GM23338 (cell line): ENCODE measurements around the gene CLPSL2. TPM values are rescaled to one million over a fixed set of nuclear protein-coding genes. Genes with fewer than 3 reads are reported as not detected.

Experiments
- ATAC-seq: fragments of 200-7000 bp; cut with Tn5 transposase; 3 replicates; pipeline ENCODE4 v1.9.1; 2020
- DNase-seq: peaks from one replicate; pipeline ENCODE4 v3.0.0-alpha.2; 2015; ENCODE audit warnings: low spot score
- H2AFZ ChIP-seq: fragments of 200-600 bp; sonication (generic); 2 replicates; pipeline ENCODE4 v1.8.0; 2016; ENCODE audit warnings: antibody characterized with exemption, mild to moderate bottlenecking, moderate library complexity
- H3F3A ChIP-seq: fragments of 200-600 bp; sonication (generic); replicated peaks from 2 replicates; pipeline ENCODE4 v1.8.0; 2017; ENCODE audit warnings: antibody characterized with exemption, mixed run types, low read depth
- H3K27ac ChIP-seq: fragments of 200-600 bp; sonication (generic); 2 replicates; pipeline ENCODE4 v1.6.1; 2016; ENCODE audit warnings: low read depth
- H3K27me3 ChIP-seq: fragments of 200-600 bp; sonication (generic); 2 replicates; pipeline ENCODE4 v1.8.0; 2016; ENCODE audit warnings: mild to moderate bottlenecking, mixed run types, moderate library complexity; ENCODE audit not compliant: insufficient read depth
- H3K36me3 ChIP-seq: fragments of 200-600 bp; sonication (generic); 2 replicates; pipeline ENCODE4 v1.8.0; 2016; ENCODE audit warnings: mild to moderate bottlenecking; ENCODE audit not compliant: insufficient read depth
- H3K4me1 ChIP-seq: fragments of 200-600 bp; sonication (generic); 2 replicates; pipeline ENCODE4 v1.8.0; 2016; ENCODE audit warnings: mild to moderate bottlenecking, moderate library complexity; ENCODE audit not compliant: insufficient read depth
- H3K4me2 ChIP-seq: fragments of 200-600 bp; sonication (generic); 2 replicates; pipeline ENCODE4 v1.7.1; 2017; ENCODE audit warnings: mixed run types
- H3K4me3 ChIP-seq: fragments of 200-600 bp; sonication (generic); 2 replicates; pipeline ENCODE4 v1.6.1; 2016; ENCODE audit warnings: mixed run types
- H3K79me2 ChIP-seq: fragments of 200-600 bp; sonication (generic); replicated peaks from 2 replicates; pipeline ENCODE4 v1.8.0; 2017; ENCODE audit warnings: mild to moderate bottlenecking; ENCODE audit not compliant: insufficient read depth
- H3K9me2 ChIP-seq: fragments of 200-600 bp; sonication (generic); 2 replicates; pipeline ENCODE4 v1.8.0; 2017; ENCODE audit not compliant: insufficient read depth
- H4K20me1 ChIP-seq: fragments of 200-600 bp; sonication (generic); replicated peaks from 2 replicates; pipeline ENCODE4 v1.8.0; 2017; ENCODE audit warnings: mild to moderate bottlenecking; ENCODE audit not compliant: insufficient read depth
- H3K27ac Mint-ChIP-seq: 2 replicates; pipeline ENCODE4 v1.8.0; 2020; ENCODE audit warnings: inconsistent platforms, mild to moderate bottlenecking, moderate library complexity, mixed read lengths
- H3K27me3 Mint-ChIP-seq: 3 replicates; pipeline ENCODE4 v1.8.0; 2022; ENCODE audit warnings: low read depth, mild to moderate bottlenecking, moderate library complexity, mixed read lengths, inconsistent platforms; ENCODE audit not compliant: insufficient read depth, poor library complexity
- H3K36me3 Mint-ChIP-seq: 3 replicates; pipeline ENCODE4 v1.8.0; 2021; ENCODE audit warnings: low read depth, mild to moderate bottlenecking, inconsistent platforms, moderate library complexity, mixed read lengths
- H3K4me1 Mint-ChIP-seq: 3 replicates; pipeline ENCODE4 v1.8.0; 2020; ENCODE audit warnings: mild to moderate bottlenecking, inconsistent platforms, mixed read lengths
- H3K4me3 Mint-ChIP-seq: 3 replicates; pipeline ENCODE4 v1.8.0; 2021; ENCODE audit warnings: moderate library complexity, mild to moderate bottlenecking, inconsistent platforms, mixed read lengths
- H3K9me3 Mint-ChIP-seq: 3 replicates; pipeline ENCODE4 v1.8.0; 2020; ENCODE audit warnings: moderate library complexity, mild to moderate bottlenecking, inconsistent platforms, mixed read lengths
- CREB1 ChIP-seq: fragments of 250-450 bp; sonication (Bioruptor Pico); IDR thresholded peaks from 2 replicates; pipeline ENCODE4 v1.5.0; 2020; ENCODE audit warnings: low read depth, mild to moderate bottlenecking, moderate library complexity
- EZH2 ChIP-seq: fragments of 200-600 bp; sonication (generic); IDR thresholded peaks from one replicate; pipeline ENCODE4 v1.8.0; 2017; ENCODE audit warnings: antibody characterized with exemption, mild to moderate bottlenecking, low read depth; ENCODE audit not compliant: unreplicated experiment
- EZH2phosphoT487 ChIP-seq: fragments of 200-600 bp; sonication (generic); IDR thresholded peaks from one replicate; pipeline ENCODE4 v1.8.1; 2018; ENCODE audit warnings: antibody characterized with exemption; ENCODE audit not compliant: unreplicated experiment
- JUNB ChIP-seq: IDR thresholded peaks from one replicate; pipeline ENCODE4 v1.6.1; 2016; ENCODE audit warnings: antibody characterized with exemption; ENCODE audit not compliant: unreplicated experiment
- NANOG ChIP-seq: IDR thresholded peaks from 2 replicates; pipeline ENCODE4 v1.6.1; 2016; ENCODE audit warnings: antibody characterized with exemption, borderline replicate concordance
- POLR2AphosphoS5 ChIP-seq: IDR thresholded peaks from 2 replicates; pipeline ENCODE4 v1.6.1; 2016; ENCODE audit warnings: antibody characterized with exemption, low read depth
- STAT1 ChIP-seq: IDR thresholded peaks from one replicate; pipeline ENCODE4 v1.6.1; 2016; ENCODE audit warnings: antibody characterized with exemption; ENCODE audit not compliant: unreplicated experiment
- ZNF331 ChIP-seq: fragments of 250-450 bp; sonication (Bioruptor Pico); IDR thresholded peaks from 2 replicates; pipeline ENCODE4 v1.5.0; 2020; ENCODE audit warnings: low read depth, mild to moderate bottlenecking, moderate library complexity
- polyA plus RNA-seq: library from polyadenylated mRNA; unstranded; fragments of >200 nt; fragmentation: Nextera tagmentation; extraction: Ambion mirVana; gene quantifications from 2 replicates; pipeline ENCODE4 v1.2.1, GENCODE V29; 2016
- total RNA-seq: library from RNA; depleted of rRNA; stranded (reverse); fragments of >200 nt; shearing (Covaris generic); gene quantifications from 2 replicates; pipeline ENCODE4 v1.2.3, GENCODE V29; 2014
- TF ChIP-seq, protein P1 (sequence below): IDR thresholded peaks from 2 replicates; pipeline ENCODE4 v1.6.1; 2016; ENCODE audit warnings: antibody characterized with exemption
- TF ChIP-seq, protein P2 (sequence below): fragments of 250-450 bp; sonication (Bioruptor Pico); IDR thresholded peaks from 2 replicates; pipeline ENCODE4 v1.5.0; 2020; ENCODE audit warnings: mild to moderate bottlenecking, moderate library complexity

Gene CLPSL2
- total and polyA plus RNA-seq, 2 experiments from 2014 or later = 2.9 to 3.1 TPM

DNA sequence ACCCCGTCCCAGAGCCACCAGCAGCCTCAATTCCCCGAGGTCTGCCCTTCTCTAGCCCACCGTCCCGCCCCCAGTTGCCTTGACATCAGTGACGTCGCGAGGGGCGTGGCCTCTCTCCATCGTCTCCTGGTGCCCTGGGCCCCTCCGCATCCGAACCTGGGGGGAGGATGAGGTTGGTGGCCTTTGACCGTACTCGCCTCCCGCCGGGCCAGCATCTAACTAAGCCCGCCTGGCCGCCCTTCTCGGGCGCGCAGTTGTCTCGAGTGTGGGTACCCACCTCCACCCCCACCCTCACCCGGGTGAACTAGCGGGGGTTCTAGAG is 45.0 kb upstream of the CLPSL2 start:
- no peaks in the 10 kb centered on the region for H3K9me2 ChIP-seq
- peaks cover 10% of the 10 kb centered on the region for H3K27me3 ChIP-seq
- Mint-ChIP-seq H3K4me1 (peaks cover 47% of the 10 kb centered on the region), H3K9me3 (no peaks in the 10 kb centered on the region), H3K27ac (peak overlapping the region; percentile 83; the same call in 1 of the 2 replicates), H3K4me3 (peak overlapping the region; percentile 81), H3K36me3 (no peaks in the 10 kb centered on the region; the same call in 2 of the 3 replicates), H3K27me3 (peaks cover 26% of the 10 kb centered on the region)
- TF ChIP-seq ZNF331 (CRISPR knock-in tag) (no peak), CREB1 (CRISPR knock-in tag) (peak; percentile 89), POLR2AphosphoS5 (peak; percentile 83)
- peak overlapping the region; percentile 99 for H3K27ac ChIP-seq
- H4K20me1 ChIP-seq = no peaks in the 10 kb centered on the region
- peaks cover 30% of the 10 kb centered on the region for H3F3A ChIP-seq
- H2AFZ ChIP-seq = peak overlapping the region; percentile 72; the same call in 1 of the 2 replicates
- peaks cover 43% of the 10 kb centered on the region for H3K4me1 ChIP-seq
- ATAC-seq = peak; percentile 48
- DNase-seq = peak; percentile 98
- no peaks in the 10 kb centered on the region for H3K79me2 ChIP-seq
- H3K4me2 ChIP-seq = peak overlapping the region; percentile 89
- H3K4me3 ChIP-seq = peak overlapping the region; percentile 92
- no peaks in the 10 kb centered on the region; the same call in 1 of the 2 replicates for H3K36me3 ChIP-seq

DNA sequence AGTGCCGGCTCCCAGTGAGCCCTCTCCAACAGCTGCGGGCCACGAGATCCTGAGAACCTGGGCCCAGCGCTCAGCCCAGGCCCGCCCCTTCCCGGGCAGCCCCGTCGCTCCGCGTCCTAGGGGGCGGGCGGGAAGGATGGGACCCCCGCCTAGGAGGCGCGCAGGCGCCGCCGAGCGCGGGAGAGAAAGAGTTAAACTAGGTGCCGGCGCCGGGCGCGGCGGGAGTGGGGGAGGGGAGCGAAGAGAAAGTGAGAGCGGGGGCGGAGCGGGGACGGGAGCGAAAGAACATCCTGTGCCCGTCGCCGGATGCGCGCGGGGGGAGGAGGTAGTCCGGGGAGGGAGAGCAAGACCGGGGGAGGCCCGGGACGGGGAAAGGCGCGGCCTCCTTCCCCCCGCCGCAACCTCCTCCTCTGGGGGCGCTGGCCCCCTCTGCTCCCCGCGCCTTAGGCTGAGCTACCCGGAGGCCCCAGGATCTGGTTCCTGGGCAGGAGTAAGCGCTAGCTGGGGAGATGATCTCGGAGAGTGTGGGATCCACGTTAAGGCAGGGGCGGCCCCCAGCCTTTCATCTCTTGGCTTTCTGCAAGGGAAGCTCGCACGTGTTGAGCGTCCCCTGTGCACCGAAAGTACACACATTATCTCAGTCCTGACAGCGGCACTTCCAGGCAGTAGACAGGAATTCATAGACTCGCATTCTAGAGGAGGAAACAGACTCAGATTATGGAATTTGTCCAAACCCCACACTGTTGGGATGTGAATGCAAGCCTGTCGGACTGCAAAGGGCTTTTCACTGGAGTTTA is 44.5 kb upstream of the CLPSL2 start:
- ATAC-seq (peak; percentile 36), DNase-seq (peak; percentile 97)
- peaks cover 21% of the 10 kb centered on the region for H3K27me3 Mint-ChIP-seq
- H3K4me2 ChIP-seq = peak overlapping the region; percentile 89
- peaks cover 41% of the 10 kb centered on the region for H3K4me1 Mint-ChIP-seq
- peaks cover 4% of the 10 kb centered on the region for H3K27me3 ChIP-seq
- H3K36me3 ChIP-seq = no peaks in the 10 kb centered on the region; the same call in 1 of the 2 replicates
- peaks cover 30% of the 10 kb centered on the region for H3F3A ChIP-seq
- H3K4me3 Mint-ChIP-seq = peak overlapping the region; percentile 81
- H3K9me3 Mint-ChIP-seq = no peaks in the 10 kb centered on the region
- peak overlapping the region; percentile 99 for H3K27ac ChIP-seq
- peak overlapping the region; percentile 92 for H3K4me3 ChIP-seq
- H3K9me2 ChIP-seq = no peaks in the 10 kb centered on the region
- H4K20me1 ChIP-seq = no peaks in the 10 kb centered on the region
- peak overlapping the region; percentile 89 for H2AFZ ChIP-seq
- H3K36me3 Mint-ChIP-seq = no peaks in the 10 kb centered on the region; the same call in 2 of the 3 replicates
- peak overlapping the region; percentile 94 for H3K27ac Mint-ChIP-seq
- H3K79me2 ChIP-seq = no peaks in the 10 kb centered on the region
- peaks cover 37% of the 10 kb centered on the region for H3K4me1 ChIP-seq
- no peak for TF ChIP-seq NANOG
- TF ChIP-seq CREB1 (CRISPR knock-in tag) = peak; percentile 45
- TF ChIP-seq, protein P1, sequence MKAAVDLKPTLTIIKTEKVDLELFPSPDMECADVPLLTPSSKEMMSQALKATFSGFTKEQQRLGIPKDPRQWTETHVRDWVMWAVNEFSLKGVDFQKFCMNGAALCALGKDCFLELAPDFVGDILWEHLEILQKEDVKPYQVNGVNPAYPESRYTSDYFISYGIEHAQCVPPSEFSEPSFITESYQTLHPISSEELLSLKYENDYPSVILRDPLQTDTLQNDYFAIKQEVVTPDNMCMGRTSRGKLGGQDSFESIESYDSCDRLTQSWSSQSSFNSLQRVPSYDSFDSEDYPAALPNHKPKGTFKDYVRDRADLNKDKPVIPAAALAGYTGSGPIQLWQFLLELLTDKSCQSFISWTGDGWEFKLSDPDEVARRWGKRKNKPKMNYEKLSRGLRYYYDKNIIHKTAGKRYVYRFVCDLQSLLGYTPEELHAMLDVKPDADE = peak; percentile 30
- peak; percentile 57 for TF ChIP-seq POLR2AphosphoS5
- no peak for TF ChIP-seq STAT1
- no peak for TF ChIP-seq EZH2
- TF ChIP-seq JUNB = no peak
- TF ChIP-seq, protein P2, sequence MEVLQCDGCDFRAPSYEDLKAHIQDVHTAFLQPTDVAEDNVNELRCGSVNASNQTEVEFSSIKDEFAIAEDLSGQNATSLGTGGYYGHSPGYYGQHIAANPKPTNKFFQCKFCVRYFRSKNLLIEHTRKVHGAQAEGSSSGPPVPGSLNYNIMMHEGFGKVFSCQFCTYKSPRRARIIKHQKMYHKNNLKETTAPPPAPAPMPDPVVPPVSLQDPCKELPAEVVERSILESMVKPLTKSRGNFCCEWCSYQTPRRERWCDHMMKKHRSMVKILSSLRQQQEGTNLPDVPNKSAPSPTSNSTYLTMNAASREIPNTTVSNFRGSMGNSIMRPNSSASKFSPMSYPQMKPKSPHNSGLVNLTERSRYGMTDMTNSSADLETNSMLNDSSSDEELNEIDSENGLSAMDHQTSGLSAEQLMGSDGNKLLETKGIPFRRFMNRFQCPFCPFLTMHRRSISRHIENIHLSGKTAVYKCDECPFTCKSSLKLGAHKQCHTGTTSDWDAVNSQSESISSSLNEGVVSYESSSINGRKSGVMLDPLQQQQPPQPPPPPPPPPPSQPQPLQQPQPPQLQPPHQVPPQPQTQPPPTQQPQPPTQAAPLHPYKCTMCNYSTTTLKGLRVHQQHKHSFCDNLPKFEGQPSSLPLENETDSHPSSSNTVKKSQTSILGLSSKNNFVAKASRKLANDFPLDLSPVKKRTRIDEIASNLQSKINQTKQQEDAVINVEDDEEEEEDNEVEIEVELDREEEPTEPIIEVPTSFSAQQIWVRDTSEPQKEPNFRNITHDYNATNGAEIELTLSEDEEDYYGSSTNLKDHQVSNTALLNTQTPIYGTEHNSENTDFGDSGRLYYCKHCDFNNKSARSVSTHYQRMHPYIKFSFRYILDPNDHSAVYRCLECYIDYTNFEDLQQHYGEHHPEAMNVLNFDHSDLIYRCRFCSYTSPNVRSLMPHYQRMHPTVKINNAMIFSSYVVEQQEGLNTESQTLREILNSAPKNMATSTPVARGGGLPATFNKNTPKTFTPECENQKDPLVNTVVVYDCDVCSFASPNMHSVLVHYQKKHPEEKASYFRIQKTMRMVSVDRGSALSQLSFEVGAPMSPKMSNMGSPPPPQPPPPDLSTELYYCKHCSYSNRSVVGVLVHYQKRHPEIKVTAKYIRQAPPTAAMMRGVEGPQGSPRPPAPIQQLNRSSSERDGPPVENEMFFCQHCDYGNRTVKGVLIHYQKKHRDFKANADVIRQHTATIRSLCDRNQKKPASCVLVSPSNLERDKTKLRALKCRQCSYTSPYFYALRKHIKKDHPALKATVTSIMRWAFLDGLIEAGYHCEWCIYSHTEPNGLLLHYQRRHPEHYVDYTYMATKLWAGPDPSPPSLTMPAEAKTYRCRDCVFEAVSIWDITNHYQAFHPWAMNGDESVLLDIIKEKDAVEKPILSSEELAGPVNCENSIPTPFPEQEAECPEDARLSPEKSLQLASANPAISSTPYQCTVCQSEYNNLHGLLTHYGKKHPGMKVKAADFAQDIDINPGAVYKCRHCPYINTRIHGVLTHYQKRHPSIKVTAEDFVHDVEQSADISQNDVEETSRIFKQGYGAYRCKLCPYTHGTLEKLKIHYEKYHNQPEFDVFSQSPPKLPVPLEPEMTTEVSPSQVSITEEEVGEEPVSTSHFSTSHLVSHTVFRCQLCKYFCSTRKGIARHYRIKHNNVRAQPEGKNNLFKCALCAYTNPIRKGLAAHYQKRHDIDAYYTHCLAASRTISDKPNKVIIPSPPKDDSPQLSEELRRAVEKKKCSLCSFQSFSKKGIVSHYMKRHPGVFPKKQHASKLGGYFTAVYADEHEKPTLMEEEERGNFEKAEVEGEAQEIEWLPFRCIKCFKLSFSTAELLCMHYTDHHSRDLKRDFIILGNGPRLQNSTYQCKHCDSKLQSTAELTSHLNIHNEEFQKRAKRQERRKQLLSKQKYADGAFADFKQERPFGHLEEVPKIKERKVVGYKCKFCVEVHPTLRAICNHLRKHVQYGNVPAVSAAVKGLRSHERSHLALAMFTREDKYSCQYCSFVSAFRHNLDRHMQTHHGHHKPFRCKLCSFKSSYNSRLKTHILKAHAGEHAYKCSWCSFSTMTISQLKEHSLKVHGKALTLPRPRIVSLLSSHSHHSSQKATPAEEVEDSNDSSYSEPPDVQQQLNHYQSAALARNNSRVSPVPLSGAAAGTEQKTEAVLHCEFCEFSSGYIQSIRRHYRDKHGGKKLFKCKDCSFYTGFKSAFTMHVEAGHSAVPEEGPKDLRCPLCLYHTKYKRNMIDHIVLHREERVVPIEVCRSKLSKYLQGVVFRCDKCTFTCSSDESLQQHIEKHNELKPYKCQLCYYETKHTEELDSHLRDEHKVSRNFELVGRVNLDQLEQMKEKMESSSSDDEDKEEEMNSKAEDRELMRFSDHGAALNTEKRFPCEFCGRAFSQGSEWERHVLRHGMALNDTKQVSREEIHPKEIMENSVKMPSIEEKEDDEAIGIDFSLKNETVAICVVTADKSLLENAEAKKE = no peak
- TF ChIP-seq EZH2phosphoT487 = no peak
- TF ChIP-seq ZNF331 (CRISPR knock-in tag) = no peak
